Ramos (cell line): Measurements from ENCODE around the gene CXCL12.

ENCODE experiments used
- in situ Hi-C: fragments of 300-500 bp; cut with MboI; formaldehyde crosslinking; loops from one replicate; pipeline ENCODE4 v1.14.3; 2022; ENCODE audit warnings: low sequenced_read_pairs; ENCODE audit not compliant: unreplicated experiment

Gene CXCL12

DNA sequence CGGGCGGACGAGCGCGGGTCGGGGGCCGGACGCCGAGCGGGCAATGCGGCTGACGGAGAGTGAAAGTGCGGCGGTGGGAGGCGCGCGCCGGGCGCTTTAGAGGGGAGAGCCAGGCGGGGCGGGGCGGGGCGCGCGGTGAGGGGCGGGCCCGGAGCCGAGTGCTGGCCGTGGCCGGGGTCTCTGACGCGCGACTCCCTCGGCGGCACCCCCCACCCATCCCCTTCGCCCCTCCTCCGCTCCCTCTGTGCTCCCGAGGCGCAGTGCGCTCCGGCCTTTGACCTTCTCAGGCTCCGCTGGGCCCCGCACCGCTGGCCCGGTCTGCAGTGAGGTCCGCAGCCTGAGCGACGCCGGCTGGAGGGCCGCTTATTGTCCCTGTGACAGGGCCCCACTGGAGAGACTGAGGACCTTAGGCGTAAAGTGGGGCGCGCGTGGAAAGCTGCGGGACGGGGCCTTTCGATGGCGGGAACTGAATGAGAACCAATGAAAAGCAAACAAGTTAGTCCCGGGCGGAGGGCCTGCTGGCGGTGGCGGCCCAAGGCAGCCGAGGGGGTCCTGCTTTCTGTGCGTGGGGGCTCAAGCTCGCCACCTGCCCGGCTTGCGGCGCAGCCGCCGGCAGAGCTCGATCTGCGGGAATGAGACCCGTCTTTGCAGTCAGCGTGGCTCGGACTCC is at the start of gene CXCL12:
CXCL12 (minus strand) TSS at position 72 of the 670 bp plus-strand sequence. CDS start 92 bp downstream, outside the sequence.
- in situ Hi-C loops = loop anchor here (25.0 kb wide), 1 partner anchor 723 kb away; no protein-coding TSS in a partner anchor

DNA sequence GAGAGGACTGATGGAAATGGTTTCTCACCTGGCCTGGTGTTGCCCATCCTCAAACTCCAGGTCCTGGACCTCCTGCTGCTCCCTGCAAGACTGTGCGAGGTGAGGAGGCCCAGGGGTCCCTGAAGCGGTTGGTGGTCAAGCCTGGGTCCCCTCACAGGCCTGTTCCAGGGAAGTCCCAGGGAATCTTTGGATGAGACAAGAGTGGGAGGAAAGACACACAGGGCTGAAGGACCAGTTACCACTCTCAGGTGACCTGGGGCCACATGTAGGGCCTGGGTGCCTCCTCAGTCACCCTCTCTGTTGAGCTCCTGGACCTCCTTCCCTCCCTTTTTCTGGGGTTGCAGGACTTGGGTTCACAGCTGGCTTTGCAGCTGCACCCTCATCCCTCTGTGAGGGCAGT is 42.6 kb upstream of the CXCL12 start:
- in situ Hi-C loops = no loop called here

DNA sequence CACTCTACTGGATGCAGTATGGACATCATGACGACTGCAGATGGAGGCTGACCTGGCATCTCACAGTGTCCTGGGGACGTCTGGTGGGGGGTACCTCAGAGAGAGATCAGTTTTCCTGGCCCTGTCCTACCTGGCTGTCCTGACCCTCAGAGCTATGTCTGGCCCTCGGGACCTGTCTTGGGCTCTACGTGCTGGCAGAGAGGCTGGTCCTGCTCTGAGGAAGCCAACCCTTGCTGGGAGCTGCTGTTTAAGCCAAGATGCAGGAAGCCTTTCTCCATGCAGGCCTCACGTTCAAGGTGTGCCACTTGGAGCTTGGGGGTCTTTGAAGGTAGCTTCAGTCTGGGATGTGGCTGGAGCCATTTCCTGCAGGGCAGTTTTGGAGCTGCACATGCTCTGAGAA is 42.1 kb upstream of the CXCL12 start:
- in situ Hi-C loops = no loop called here

DNA sequence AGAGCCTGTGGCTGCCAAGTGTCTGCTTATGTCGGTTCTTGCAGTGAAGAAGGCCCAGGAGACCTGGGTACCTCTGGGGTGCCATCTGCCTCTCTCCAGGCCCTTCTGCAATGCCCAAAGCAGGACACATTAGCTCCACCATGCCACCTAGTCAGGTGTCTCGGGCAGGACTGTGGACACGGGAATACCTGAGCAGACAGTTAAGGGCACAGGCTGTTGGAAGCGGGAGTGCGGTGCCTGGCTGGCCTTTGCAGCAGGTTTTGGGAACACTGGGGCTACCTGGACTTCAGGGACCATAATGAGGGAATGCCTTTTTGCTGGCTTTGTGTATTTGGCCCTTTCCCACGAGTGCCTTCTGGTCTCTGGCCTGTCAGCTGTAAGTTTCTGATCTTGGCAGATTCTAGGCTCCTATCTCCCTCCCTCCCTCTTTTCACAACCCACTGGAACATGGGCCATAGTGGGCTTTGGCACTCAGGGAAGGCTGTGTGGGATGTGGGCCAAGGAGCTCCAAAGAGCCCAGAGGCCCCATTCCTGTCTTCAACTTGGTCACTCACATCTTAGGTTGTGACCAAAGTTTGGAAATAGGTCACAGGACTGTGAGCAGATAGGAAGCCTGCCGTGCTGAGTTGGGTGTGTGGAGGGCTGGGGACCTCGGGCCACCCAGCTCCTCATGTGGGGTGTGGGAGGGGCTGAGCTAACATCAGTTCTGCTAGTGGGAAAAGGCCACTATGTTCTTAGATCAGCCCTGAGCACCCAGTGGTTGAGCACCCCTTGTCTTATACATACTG is 41.5 kb upstream of the CXCL12 start:
- in situ Hi-C loops = no loop called here

DNA sequence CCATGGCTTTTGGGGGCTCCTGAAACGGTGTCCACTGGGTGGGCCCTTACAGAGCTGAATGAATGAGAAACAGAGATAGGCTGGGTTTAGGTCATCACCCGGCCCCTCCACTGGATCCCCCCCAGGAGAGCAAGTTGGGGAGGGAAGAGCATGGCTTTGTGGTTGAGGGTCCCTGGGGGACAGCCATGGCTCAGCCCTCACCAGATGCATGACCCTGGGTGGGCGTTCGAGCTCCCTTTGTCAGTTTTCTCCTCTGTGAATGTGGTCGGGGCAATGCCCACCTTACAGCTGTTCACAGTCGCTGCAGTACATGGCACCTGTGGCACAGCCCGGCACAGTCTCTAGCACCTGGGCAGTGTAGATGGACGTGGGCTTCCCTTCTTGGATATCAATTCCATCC is 40.6 kb upstream of the CXCL12 start:
- in situ Hi-C loops = no loop called here

DNA sequence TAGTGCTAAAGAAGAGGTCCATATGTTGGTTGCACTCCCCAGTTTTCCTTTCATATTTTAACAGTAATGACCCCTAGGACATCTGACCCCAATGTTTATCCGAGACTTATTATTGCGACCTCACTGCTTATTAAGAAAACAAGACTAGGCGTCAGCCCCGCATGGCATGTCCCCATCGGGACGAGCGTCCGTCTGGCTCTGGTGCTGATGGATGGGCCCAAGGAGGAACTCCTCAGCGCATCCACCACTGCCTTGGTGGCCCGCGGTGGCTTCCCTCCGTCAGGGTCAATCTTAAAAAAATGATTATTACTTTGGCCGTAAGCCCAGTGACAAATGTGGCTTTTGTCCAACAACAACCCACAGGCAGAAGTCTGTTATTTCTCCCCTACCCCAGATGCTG is 40.1 kb upstream of the CXCL12 start:
- in situ Hi-C loops = no loop called here

DNA sequence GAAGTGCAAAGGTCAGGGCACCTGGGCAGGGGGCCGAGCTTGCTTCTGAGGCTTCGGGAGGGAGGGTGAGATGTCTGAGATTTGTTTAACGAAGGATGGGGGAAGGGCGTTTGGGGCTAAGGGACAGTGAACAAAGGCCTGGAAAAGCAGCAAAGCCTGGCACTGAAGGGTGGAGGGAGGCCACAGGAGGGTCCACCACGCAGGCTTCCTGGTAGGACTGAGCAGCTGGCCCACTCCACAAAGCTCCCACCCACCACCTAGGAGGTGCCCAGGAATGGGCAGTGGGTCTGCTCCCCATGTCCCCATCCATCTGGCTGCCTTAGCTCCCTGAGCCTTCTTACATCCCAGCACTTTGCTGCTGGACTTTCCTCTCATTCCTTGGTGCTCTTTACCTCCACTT is 39.4 kb upstream of the CXCL12 start:
- in situ Hi-C loops = no loop called here

DNA sequence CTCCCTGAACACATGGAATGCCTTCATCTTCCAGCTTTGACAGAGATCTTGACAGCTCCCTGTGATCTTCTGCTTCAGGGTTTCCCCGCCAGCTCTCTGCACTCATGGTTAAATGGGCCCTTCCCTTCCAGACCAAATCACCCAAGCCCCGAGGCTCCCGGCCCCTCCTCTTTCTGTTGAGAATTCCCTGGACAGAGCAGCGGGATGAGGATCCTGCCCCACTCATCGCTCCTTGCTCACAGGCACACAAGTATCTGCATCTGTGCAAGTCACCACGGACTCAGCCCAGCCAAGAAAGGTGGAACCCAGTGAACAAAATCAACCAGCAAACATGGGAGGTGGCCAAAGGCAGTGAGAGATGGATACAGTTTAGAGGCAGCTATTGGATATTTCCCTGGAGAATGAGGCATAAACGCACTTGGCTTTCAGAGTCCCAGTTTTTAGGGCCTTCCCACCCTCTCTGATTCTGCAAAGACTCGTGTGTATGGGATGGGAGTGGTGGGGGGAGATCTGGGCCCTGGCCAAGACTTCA is 37.7 kb upstream of the CXCL12 start:
- in situ Hi-C loops = no loop called here

DNA sequence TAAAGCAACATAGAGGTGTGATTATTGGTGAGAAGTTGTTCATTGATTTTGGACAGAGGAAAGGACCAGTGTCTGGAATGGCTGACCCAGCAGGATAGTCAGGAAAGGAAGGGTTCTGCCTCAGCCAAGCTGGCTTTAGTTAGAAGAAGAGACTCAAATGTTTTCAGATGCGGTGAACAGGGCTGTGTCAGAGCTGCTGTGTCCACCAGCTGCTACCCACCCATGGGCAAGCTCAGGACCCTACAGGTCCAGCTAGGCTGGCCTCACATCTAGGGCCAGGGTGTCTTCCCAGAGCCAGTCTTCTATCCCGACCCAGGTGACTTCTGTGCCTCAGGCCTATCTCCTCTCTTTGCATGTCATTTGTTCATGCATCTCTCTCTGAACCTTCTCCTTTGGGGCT is 37.3 kb upstream of the CXCL12 start:
- in situ Hi-C loops = no loop called here

DNA sequence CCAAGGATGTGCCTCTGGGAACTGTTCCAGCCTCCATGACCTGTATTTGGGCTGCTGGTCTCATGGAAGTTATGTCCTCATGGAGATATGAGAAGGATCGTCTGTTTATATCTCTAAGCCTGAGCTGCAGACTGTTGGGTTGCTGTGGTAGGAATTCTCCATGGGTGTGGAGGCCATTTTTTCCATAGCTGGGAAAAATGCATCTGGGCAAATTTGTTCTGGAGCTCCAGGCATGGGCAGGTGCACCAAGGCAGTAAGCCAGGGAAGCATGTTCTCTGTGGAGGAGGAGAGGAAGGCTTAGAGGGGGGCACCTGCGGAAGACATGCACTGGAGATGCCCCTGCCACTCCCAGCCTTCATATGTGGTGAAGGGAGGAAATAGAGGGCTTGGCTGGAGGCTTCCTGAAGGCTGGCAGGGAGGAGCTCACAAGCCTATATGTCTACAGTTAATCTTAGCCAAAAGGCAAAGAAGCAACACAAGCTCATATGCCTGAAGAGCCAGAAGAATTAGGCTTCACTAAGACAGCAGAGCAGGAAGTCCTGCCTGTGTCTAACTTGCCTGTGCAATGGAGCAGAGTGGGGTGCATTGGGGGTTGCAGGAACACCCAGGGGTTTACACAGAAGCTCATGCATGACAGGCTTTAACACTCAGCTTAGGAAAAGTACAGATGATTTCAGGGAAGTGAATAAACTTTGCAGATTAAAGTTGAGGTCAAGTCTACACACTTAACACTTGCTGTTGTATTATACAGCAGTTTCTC is 35.1 kb upstream of the CXCL12 start:
- in situ Hi-C loops = no loop called here

DNA sequence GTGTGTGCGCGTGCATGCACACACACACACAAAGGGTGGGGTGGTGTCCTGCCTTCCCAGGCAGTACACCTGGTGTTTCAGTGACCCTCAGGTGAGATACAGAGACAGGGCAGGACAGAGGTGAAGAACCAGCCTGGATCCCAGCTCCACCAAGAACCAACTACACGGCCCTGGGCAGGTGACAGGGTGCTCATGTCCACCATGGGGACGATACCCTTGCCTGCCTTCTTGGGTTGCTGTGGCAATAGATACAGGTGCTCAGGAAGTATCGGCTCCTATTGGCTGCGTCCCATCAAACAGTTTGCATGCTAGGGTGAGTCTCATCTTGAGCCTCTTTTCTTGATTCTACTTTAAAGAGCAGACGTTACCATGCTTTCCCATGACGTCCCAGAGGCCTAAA is 33.7 kb upstream of the CXCL12 start:
- in situ Hi-C loops = no loop called here

DNA sequence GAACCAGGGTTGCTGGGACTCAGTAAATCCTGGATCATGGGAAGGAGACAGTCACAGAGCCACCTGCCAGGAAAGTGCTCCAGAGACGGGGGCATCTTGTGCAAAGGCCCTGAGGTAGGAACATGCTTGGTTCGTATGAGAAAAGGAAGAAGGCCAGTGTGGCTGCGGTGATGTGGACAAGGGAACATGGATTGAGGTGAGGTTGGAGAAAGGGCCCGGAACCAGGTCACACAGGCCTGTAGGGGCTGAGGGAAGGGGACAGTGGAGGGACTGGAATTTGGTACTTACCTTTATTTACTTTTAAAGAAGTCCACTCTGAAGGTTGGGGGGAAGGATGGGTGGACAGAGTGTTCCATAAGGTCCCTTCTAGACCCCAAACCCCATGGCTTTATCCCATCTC is 32.9 kb upstream of the CXCL12 start:
- in situ Hi-C loops = no loop called here

DNA sequence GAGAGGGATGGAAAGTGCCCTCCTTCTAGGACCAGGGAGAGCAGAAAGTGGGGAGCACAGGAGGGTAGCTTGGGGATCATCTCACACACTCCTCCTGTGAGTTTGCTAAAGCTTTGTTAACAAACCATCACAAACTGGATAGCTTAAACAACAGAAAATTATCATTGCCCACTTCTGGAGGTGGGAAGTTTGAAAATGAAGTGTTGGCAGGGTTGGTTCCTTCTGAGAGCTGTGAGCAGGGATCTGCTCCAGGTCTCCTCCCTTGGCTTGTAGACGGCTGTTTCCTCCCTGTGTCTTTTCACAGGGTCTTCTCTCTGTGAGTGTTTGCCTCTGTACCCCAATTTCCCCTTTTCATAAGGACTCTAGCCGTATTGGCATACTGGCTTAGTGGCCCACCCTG is 32.0 kb upstream of the CXCL12 start:
- in situ Hi-C loops = no loop called here

DNA sequence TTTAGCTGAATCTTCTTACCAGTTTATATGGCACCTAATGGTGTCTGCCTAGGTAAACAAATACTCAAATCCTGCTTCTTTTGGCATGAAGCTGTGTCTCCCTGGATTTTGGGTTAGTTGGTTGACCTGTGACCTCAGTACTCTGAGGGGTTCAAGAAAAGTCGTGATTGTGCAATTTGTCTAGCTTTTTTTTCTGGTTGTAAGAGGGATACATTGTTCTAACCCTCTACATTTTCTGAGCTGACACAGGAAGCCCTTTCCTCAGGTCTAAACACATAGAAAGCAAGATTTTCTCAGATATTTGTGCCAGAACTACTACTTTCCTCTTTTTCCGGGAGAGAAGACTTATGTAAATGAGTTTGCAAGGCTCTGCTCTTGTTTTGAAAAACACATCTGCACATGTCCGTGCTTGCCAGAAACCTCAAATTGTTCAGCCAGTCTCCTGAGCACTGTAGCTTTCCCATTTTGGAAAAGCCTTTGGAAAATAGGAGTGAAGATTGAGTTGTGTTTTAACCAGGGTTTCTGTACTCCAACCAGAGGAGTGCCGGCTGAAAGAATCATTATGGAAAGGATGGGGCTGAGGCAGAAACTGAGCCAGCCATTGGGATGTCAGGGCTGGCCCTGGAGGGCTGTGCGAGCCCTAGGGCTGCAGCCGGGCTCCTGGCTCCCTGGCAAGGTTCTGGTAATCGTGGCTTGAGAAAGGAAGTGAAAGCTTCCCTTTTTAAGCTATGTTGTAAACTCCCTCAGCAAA is 31.3 kb upstream of the CXCL12 start:
- in situ Hi-C loops = no loop called here

DNA sequence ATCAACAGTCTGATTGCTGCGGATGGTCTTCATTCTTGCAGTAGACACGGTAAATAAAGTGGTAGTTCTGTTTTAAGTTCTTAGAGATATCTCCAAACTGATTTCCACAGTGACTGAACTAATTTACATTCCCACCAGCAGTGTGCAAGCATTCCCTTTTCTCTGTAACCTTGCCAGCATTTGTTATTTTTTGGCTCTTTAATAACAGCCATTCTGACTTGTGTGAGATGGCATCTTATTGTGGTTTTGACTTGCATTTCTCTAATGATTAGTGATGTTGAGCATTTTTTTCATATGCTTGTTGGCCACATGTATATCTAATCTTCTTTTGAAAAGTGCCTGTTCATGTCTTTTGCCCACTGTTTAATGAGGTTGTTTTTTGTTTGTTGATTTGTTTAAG is 30.2 kb upstream of the CXCL12 start:
- in situ Hi-C loops = no loop called here

DNA sequence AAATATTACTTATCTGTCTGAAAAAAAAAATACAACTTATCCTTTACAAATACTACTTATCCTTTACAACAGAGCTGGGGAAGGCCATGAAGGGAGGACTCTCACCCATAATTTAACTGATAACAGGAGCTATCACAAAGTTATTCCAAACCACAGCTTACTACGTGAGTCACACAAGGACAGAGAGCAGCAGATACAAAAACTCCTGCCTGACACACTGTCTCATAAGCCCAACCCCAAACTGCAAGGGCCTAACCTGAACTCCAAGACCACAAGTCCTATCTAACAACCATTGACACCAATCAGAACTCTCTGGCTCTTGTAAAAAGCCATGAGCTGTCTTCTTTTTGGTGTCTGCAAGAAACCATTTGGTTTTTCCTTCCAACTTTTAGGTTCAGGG is 28.5 kb upstream of the CXCL12 start:
- in situ Hi-C loops = no loop called here

DNA sequence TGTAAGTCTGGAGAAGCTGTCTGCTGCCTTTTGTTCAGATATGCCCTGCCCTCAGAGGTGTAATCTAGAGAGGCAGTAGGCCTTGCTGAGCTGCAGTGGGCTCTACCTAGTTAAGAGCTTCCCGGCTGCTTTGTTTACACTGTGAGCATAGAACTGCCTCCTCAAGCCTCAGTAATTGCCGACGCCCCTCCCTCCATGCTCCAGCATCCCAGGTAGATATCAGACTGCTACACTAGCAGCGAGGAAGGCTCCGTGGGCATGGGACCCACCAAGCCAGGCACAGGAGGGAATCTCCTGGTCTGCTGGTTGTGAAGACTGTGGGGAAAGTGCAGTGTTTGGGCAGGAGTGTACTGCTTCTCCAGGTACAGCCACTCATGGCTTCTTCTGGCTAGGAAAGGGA is 26.4 kb upstream of the CXCL12 start:
- in situ Hi-C loops = no loop called here

DNA sequence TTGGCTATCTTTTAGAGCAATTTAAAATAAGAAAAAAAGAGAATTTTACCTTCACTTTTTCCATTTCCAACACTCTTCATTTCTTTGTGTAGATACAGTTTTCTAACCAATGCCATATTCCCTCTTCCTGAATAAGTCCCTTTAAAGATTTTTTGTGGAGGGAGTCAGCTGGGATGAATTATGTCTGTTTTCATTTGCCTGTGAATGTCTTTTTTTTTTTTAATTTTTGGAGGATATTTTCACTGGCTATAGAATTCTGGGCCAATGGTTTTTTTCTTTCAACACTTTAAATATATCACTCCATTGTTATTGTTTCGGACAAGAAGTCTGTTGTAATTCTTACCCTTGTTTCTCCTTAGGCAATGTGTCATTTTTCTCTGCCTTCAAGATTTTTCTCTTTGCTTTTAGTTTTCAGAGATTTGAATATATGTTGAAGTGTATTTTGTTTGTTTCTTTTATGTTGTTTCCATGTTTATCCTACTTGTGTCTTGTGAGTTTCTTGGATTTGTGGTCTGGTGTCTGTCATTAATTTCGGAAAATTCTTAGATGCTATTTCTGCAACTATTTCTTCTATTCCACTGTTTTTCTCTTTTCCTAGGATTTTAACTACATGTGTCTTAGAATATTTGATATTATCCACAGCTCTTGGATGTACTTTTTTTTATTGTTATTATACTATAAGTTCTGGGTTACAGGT is 20.0 kb upstream of the CXCL12 start:
- in situ Hi-C loops = no loop called here

DNA sequence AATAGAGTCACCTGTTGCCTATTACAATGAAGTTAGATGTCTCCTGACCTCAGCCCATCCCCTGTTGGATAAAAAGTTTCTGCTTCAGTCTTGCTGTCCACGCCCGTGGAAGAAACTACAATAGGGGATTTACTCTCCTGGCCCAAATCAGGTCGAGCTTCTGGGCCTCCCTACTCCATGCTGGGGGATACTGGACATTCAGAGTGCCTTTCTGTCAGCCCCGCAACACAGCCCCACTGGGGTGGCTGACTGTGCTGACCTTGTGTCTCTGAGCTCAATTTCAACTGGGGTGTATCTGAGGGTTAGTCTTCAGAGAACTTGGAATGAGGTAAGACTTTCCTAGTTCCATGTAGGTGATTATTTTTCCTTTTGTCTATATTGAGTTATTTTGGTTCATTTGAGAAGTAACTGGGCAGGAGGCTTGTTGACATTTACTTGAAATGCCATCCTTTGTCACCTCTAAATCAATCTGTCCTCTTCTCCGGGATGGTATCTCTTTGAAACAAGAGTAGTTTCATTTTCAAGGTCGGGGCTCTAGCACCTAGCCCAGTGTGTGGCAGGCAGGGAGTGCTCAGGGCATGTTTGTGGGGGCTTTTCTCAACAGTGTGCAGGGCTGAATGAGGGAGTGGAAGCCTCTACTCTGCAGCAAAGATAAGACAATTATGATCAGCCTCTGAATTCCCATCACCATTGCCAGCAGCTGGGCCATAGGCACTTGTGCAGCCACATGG is 17.7 kb upstream of the CXCL12 start:
- in situ Hi-C loops = no loop called here
